Measurements from ENCODE around the gene RTP4.

The RTP4 gene

DNA sequence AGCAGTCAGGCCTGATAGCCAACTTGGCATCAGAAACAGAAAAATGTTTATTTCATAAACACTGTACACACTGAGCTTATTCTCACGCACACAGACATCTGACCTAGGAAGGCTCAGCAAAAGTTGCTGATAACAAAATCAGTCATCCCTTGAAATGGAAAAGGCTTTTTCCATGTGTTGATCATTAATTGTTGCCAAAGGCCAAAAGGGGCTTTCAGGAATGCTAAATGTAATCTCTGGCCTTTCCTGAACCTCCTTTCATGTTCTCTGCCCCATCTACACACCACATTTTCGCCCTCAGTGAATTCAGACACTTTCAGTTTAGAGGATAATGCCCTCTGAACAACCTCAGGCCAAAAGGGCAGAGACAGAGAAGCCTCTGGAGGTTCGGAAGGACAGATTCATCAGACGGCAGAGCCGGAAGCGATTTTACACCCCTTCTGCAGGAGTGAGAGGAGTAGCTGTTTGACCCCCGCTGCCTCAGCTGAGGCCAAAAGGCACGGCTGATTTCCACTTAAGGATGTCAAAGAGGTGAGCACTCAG, 14.5 kb downstream of the RTP4 start:
- H3K9me3 ChIP-seq (replicated peaks; ENCODE audit: insufficient read depth, low read length): no peaks in the 10 kb centered on the region
- no peaks in the 10 kb centered on the region for H3K9me2 ChIP-seq (replicated peaks; ENCODE audit: insufficient read depth, low read length)
- H3K4me1 ChIP-seq (ENCODE audit: low read length): no peaks in the 10 kb centered on the region
- no peak overlapping the region for H3K9ac ChIP-seq (ENCODE audit: low read length)
- no peaks in the 10 kb centered on the region for H3K79me2 ChIP-seq (ENCODE audit: low read length)
- no peak for DNase-seq
- H3K4me3 ChIP-seq (ENCODE audit: low read length): no peak overlapping the region
- H2AFZ ChIP-seq (ENCODE audit: low read length): no peak overlapping the region
- TF ChIP-seq EZH2 (optimal IDR thresholded peaks at IDR 0.05; ENCODE audit: low read depth, low read length) (no peak), EZH2phosphoT487 (IDR thresholded peaks at IDR 0.05; ENCODE audit: low read length) (no peak)
- TF ChIP-seq, protein P1, sequence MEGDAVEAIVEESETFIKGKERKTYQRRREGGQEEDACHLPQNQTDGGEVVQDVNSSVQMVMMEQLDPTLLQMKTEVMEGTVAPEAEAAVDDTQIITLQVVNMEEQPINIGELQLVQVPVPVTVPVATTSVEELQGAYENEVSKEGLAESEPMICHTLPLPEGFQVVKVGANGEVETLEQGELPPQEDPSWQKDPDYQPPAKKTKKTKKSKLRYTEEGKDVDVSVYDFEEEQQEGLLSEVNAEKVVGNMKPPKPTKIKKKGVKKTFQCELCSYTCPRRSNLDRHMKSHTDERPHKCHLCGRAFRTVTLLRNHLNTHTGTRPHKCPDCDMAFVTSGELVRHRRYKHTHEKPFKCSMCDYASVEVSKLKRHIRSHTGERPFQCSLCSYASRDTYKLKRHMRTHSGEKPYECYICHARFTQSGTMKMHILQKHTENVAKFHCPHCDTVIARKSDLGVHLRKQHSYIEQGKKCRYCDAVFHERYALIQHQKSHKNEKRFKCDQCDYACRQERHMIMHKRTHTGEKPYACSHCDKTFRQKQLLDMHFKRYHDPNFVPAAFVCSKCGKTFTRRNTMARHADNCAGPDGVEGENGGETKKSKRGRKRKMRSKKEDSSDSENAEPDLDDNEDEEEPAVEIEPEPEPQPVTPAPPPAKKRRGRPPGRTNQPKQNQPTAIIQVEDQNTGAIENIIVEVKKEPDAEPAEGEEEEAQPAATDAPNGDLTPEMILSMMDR (IDR thresholded peaks at IDR 0.05; ENCODE audit: low read length): no peak
- no peaks in the 10 kb centered on the region for H4K20me1 ChIP-seq (ENCODE audit: insufficient read depth, low read length)
- no peaks in the 10 kb centered on the region for H3F3A ChIP-seq (ENCODE audit: insufficient read depth, low read length)
- H3K36me3 ChIP-seq (replicated peaks; ENCODE audit: insufficient read depth, low read length): no peaks in the 10 kb centered on the region
- no peak overlapping the region for H3K4me2 ChIP-seq (ENCODE audit: low read depth, low read length)
- H3K27ac ChIP-seq (ENCODE audit: low read length): no peak overlapping the region
- no peaks in the 10 kb centered on the region for H3K27me3 ChIP-seq (replicated peaks; ENCODE audit: insufficient read depth, low read length)

DNA sequence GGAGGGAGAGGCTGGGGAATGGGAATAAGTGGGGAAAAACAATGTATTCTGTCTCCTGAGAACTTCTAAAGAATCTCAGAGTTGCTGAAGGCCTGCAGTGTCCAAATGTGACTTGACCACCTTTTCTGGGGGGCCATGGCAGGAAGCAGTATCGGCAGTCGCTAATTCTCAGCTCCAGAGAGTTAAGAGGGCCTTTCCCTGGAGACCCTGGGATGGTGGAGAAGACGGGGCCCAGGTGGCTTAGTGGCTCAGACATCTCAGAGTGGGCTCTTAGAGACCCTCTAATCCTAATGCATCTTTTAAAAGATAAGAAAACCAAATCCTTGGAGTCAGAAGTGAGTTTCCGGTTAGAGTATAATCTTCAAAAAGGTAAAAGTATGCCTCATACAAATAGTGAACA, 15.1 kb downstream of the RTP4 start:
- H3K4me1 ChIP-seq (ENCODE audit: low read length): no peaks in the 10 kb centered on the region
- DNase-seq: no peak
- H3F3A ChIP-seq (ENCODE audit: insufficient read depth, low read length): no peaks in the 10 kb centered on the region
- H3K36me3 ChIP-seq (replicated peaks; ENCODE audit: insufficient read depth, low read length): no peaks in the 10 kb centered on the region
- H3K4me3 ChIP-seq (ENCODE audit: low read length): no peak overlapping the region
- H3K27me3 ChIP-seq (replicated peaks; ENCODE audit: insufficient read depth, low read length): no peaks in the 10 kb centered on the region
- no peak overlapping the region for H3K9ac ChIP-seq (ENCODE audit: low read length)
- no peaks in the 10 kb centered on the region for H3K79me2 ChIP-seq (ENCODE audit: low read length)
- no peak overlapping the region for H3K27ac ChIP-seq (ENCODE audit: low read length)
- H2AFZ ChIP-seq (ENCODE audit: low read length): no peak overlapping the region
- no peaks in the 10 kb centered on the region for H3K9me3 ChIP-seq (replicated peaks; ENCODE audit: insufficient read depth, low read length)
- no peaks in the 10 kb centered on the region for H3K9me2 ChIP-seq (replicated peaks; ENCODE audit: insufficient read depth, low read length)
- TF ChIP-seq EZH2 (optimal IDR thresholded peaks at IDR 0.05; ENCODE audit: low read depth, low read length) (no peak), EZH2phosphoT487 (IDR thresholded peaks at IDR 0.05; ENCODE audit: low read length) (no peak)
- TF ChIP-seq, protein P1 (IDR thresholded peaks at IDR 0.05; ENCODE audit: low read length): no peak
- H4K20me1 ChIP-seq (ENCODE audit: insufficient read depth, low read length): no peaks in the 10 kb centered on the region
- H3K4me2 ChIP-seq (ENCODE audit: low read depth, low read length): no peak overlapping the region

DNA sequence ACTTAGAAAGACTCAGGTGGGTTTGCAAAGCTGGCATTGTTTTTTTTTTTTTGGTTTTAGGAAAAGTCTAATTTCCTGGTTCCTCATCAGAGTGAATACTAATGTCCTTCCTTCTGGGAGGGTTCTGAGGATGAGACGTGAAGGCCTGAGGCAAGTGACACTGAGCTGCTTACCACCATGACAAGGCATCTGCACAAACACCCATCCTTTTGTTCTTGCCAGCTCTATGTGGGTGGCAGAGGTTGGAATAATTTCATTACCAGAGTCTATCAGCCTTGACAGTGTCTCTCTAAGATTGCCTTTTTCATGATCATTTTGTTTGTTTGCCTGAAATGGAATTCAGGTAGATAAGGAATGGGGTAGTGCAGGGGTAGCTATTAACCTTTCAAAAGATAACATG, 17.1 kb downstream of the RTP4 start:
- H3K27me3 ChIP-seq (replicated peaks; ENCODE audit: insufficient read depth, low read length): no peaks in the 10 kb centered on the region
- no peak overlapping the region for H3K9ac ChIP-seq (ENCODE audit: low read length)
- H4K20me1 ChIP-seq (ENCODE audit: insufficient read depth, low read length): no peaks in the 10 kb centered on the region
- TF ChIP-seq EZH2phosphoT487 (IDR thresholded peaks at IDR 0.05; ENCODE audit: low read length) (no peak), EZH2 (optimal IDR thresholded peaks at IDR 0.05; ENCODE audit: low read depth, low read length) (no peak)
- TF ChIP-seq, protein P1 (IDR thresholded peaks at IDR 0.05; ENCODE audit: low read length): no peak
- no peak for DNase-seq
- no peaks in the 10 kb centered on the region for H3K79me2 ChIP-seq (ENCODE audit: low read length)
- no peak overlapping the region for H3K4me2 ChIP-seq (ENCODE audit: low read depth, low read length)
- no peaks in the 10 kb centered on the region for H3K9me3 ChIP-seq (replicated peaks; ENCODE audit: insufficient read depth, low read length)
- H3K4me3 ChIP-seq (ENCODE audit: low read length): no peak overlapping the region
- no peak overlapping the region for H2AFZ ChIP-seq (ENCODE audit: low read length)
- H3K9me2 ChIP-seq (replicated peaks; ENCODE audit: insufficient read depth, low read length): no peaks in the 10 kb centered on the region
- no peaks in the 10 kb centered on the region for H3F3A ChIP-seq (ENCODE audit: insufficient read depth, low read length)
- no peak overlapping the region for H3K27ac ChIP-seq (ENCODE audit: low read length)
- no peaks in the 10 kb centered on the region for H3K4me1 ChIP-seq (ENCODE audit: low read length)
- no peaks in the 10 kb centered on the region for H3K36me3 ChIP-seq (replicated peaks; ENCODE audit: insufficient read depth, low read length)
